Tibial nerve (tissue), 3 donors: Measurements from ENCODE around the gene PARP1.

Experiments
- POLR2A ChIP-seq, 2 donors: fragments of 450-650 bp; IDR thresholded peaks; one replicate each; pipeline ENCODE4 v1.6.1; 2017; ENCODE audit warnings: antibody characterized with exemption in 2 of 2, mild to moderate bottlenecking in 2 of 2, moderate library complexity in 2 of 2
- TF ChIP-seq, protein P1 (sequence below), 5 experiments: fragments of 200-600 bp in 3 of 5; fragments of 450-650 bp in 2 of 5; sonication (generic) in 3 of 5; IDR thresholded peaks; one replicate each; pipeline ENCODE4 v1.5.1; 2016 to 2019; ENCODE audit warnings: antibody characterized with exemption in 5 of 5, mild to moderate bottlenecking in 3 of 5, moderate library complexity in 2 of 5

DNA sequence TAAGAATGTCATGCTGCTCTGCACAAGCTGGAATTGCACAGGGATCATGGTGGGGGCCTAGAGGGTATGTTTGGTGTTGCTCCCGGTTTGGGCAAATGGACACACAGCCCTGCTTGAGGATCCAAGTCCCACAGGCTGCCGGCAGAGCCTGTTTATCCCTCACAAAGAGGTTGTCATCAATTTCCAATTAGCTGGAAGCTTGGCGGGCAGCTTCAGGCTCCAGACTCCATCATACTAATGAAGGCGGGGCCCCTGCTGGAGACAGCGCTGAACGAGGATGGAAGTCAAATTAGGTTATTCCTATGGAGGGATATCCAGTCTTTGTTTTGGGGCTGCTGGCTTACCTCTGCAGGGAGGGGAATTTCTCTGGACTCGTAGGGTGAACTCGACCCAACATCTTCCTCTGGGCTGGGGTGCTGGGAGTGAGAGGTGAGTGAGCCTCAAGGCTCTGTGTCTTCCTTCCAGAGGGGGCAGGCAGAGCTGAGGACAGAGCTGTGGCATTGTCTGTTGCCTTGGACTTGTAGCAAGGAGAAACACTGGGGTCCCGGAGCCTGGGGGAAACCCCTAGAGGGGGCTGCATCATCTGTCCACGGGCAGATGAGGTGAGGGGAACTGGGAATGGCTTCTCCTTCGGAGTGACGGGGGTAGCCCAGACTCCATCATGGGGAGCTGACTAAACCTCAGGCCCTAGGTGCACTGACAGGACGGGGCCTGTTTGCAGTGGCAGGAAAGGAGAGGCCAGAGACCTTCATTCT lies 24.9 kb upstream of the PARP1 start:
- no peak for TF ChIP-seq POLR2A (IDR thresholded peaks at IDR 0.05)
- TF ChIP-seq, protein P1, sequence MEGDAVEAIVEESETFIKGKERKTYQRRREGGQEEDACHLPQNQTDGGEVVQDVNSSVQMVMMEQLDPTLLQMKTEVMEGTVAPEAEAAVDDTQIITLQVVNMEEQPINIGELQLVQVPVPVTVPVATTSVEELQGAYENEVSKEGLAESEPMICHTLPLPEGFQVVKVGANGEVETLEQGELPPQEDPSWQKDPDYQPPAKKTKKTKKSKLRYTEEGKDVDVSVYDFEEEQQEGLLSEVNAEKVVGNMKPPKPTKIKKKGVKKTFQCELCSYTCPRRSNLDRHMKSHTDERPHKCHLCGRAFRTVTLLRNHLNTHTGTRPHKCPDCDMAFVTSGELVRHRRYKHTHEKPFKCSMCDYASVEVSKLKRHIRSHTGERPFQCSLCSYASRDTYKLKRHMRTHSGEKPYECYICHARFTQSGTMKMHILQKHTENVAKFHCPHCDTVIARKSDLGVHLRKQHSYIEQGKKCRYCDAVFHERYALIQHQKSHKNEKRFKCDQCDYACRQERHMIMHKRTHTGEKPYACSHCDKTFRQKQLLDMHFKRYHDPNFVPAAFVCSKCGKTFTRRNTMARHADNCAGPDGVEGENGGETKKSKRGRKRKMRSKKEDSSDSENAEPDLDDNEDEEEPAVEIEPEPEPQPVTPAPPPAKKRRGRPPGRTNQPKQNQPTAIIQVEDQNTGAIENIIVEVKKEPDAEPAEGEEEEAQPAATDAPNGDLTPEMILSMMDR (IDR thresholded peaks at IDR 0.05), result no peak
